Neural progenitor cell (in vitro differentiated cells): ENCODE measurements around the gene ADAMTSL1. TPM values are rescaled to one million over a fixed set of nuclear protein-coding genes. Genes with fewer than 3 reads are reported as not detected.

Source experiments
- DNase-seq: peaks from one replicate; pipeline ENCODE4 v3.0.0-alpha.2; 2016; ENCODE audit warnings: low spot score
- H2AFZ ChIP-seq: fragments of 200-600 bp; sonication (generic); replicated peaks from 2 replicates; pipeline ENCODE4 v1.6.1; 2016; ENCODE audit warnings: antibody characterized with exemption
- H3F3A ChIP-seq: fragments of 200-600 bp; sonication (generic); 2 replicates; pipeline ENCODE4 v1.6.1; 2016; ENCODE audit warnings: antibody characterized with exemption, low read depth
- H3K27ac ChIP-seq: fragments of 200-600 bp; sonication (generic); 2 replicates; pipeline ENCODE4 v1.5.1; 2016; ENCODE audit warnings: mild to moderate bottlenecking
- H3K27me3 ChIP-seq: fragments of 200-600 bp; sonication (generic); 2 replicates; pipeline ENCODE4 v1.6.1; 2016; ENCODE audit warnings: mild to moderate bottlenecking, moderate library complexity
- H3K36me3 ChIP-seq: fragments of 200-600 bp; sonication (generic); 2 replicates; pipeline ENCODE4 v1.5.1; 2016
- H3K4me1 ChIP-seq: fragments of 200-600 bp; sonication (generic); 2 replicates; pipeline ENCODE4 v1.6.1; 2016; ENCODE audit warnings: mixed run types
- H3K4me2 ChIP-seq: fragments of 200-600 bp; sonication (generic); 2 replicates; pipeline ENCODE4 v1.6.1; 2016
- H3K4me3 ChIP-seq: fragments of 200-600 bp; sonication (generic); 2 replicates; pipeline ENCODE4 v1.5.1; 2016
- H3K79me2 ChIP-seq: fragments of 200-600 bp; sonication (generic); 2 replicates; pipeline ENCODE4 v1.6.1; 2016; ENCODE audit warnings: low read depth
- H3K9ac ChIP-seq: fragments of 200-600 bp; sonication (generic); 2 replicates; pipeline ENCODE4 v1.6.1; 2016
- H3K9me3 ChIP-seq: fragments of 200-600 bp; sonication (generic); 2 replicates; pipeline ENCODE4 v1.5.1; 2016; ENCODE audit warnings: low read depth
- H4K20me1 ChIP-seq: fragments of 200-600 bp; sonication (generic); 2 replicates; pipeline ENCODE4 v1.6.1; 2016; ENCODE audit warnings: low read depth
- H3K27ac Mint-ChIP-seq: 3 replicates; pipeline ENCODE4 v1.8.0; 2021; ENCODE audit warnings: mixed read lengths
- H3K27me3 Mint-ChIP-seq: 2 replicates; pipeline ENCODE4 v1.8.0; 2022; ENCODE audit warnings: low read depth, mild to moderate bottlenecking, inconsistent platforms, moderate library complexity, mixed read lengths; ENCODE audit not compliant: insufficient read depth
- H3K36me3 Mint-ChIP-seq: 3 replicates; pipeline ENCODE4 v1.8.0; 2021; ENCODE audit warnings: mixed read lengths
- H3K4me1 Mint-ChIP-seq: 3 replicates; pipeline ENCODE4 v1.8.0; 2021; ENCODE audit warnings: mixed read lengths
- H3K4me3 Mint-ChIP-seq: 3 replicates; pipeline ENCODE4 v1.8.0; 2021; ENCODE audit warnings: mild to moderate bottlenecking, moderate library complexity, mixed read lengths
- H3K9me3 Mint-ChIP-seq: 3 replicates; pipeline ENCODE4 v1.8.0; 2020; ENCODE audit warnings: mixed read lengths
- EZH2 ChIP-seq: fragments of 200-600 bp; sonication (generic); IDR thresholded peaks from 2 replicates; pipeline ENCODE4 v1.6.1; 2017; ENCODE audit warnings: antibody characterized with exemption, mild to moderate bottlenecking, moderate library complexity
- EZH2phosphoT487 ChIP-seq: fragments of 200-600 bp; sonication (generic); IDR thresholded peaks from 2 replicates; pipeline ENCODE4 v1.6.1; 2017; ENCODE audit warnings: antibody characterized with exemption
- total RNA-seq: library from RNA; depleted of rRNA; stranded (reverse); fragments of >200 nt; gene quantifications from 2 replicates; pipeline ENCODE4 v1.2.3, GENCODE V29; 2015; ENCODE audit warnings: low replicate concordance
- TF ChIP-seq, protein P1 (sequence below): fragments of 200-600 bp; sonication (generic); IDR thresholded peaks from 2 replicates; pipeline ENCODE4 v1.5.1; 2017; ENCODE audit warnings: antibody characterized with exemption, mild to moderate bottlenecking

ADAMTSL1 gene
- total RNA-seq, 1 donor from 2014 or later = 0.73 TPM

DNA sequence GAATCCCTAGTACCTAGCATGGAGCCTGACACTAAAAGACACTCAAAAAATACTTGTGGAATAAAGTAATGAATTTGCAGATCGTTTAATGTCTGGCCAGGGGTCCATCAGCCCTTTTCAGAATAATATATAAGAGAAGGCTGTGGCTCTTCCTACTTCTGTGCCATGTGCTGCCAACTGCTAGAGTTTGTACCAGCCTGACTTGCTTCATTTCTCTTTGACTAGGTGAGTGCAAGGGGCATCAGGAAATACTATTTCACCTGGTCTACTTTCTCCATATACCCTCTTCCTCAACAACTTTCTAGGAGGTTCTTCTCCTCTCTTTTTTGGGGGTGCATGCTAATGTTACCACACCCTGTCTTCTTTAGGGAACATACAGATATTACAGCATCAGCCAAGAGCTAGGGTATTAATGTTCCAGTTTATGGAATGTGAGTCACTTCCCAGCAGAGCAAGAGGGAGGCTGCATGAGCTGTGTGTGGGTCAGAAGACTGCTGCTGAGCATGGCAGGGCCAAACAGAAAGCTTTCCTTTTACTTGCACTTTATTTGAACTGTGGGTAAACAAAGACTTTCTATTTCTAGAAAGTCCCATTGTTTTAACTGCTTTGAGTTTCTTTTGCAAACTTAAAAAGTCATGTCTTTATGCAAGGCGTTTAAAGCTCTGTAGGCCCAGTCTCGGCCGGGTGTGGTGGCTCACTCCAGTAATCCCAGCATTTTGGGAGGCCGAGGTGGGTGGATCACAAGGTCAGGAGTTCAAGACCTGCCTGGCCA, 158.9 kb downstream of the ADAMTSL1 start:
- H3K27ac ChIP-seq = no peak overlapping the region
- DNase-seq = no peak
- TF ChIP-seq EZH2 (no peak), EZH2phosphoT487 (no peak)
- TF ChIP-seq, protein P1, sequence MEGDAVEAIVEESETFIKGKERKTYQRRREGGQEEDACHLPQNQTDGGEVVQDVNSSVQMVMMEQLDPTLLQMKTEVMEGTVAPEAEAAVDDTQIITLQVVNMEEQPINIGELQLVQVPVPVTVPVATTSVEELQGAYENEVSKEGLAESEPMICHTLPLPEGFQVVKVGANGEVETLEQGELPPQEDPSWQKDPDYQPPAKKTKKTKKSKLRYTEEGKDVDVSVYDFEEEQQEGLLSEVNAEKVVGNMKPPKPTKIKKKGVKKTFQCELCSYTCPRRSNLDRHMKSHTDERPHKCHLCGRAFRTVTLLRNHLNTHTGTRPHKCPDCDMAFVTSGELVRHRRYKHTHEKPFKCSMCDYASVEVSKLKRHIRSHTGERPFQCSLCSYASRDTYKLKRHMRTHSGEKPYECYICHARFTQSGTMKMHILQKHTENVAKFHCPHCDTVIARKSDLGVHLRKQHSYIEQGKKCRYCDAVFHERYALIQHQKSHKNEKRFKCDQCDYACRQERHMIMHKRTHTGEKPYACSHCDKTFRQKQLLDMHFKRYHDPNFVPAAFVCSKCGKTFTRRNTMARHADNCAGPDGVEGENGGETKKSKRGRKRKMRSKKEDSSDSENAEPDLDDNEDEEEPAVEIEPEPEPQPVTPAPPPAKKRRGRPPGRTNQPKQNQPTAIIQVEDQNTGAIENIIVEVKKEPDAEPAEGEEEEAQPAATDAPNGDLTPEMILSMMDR = no peak
- H3K4me2 ChIP-seq = no peak overlapping the region
- no peak overlapping the region for H3K4me3 ChIP-seq
- no peak overlapping the region for H3K9ac ChIP-seq
- no peaks in the 10 kb centered on the region for H3K4me1 Mint-ChIP-seq
- no peak overlapping the region for H2AFZ ChIP-seq
- H3K36me3 ChIP-seq = no peaks in the 10 kb centered on the region
- no peaks in the 10 kb centered on the region for H3F3A ChIP-seq
- no peaks in the 10 kb centered on the region for H3K27me3 ChIP-seq
- H3K9me3 ChIP-seq = no peaks in the 10 kb centered on the region
- no peaks in the 10 kb centered on the region for H4K20me1 ChIP-seq
- H3K4me1 ChIP-seq = peaks cover 8% of the 10 kb centered on the region
- no peaks in the 10 kb centered on the region for H3K79me2 ChIP-seq
- no peak overlapping the region for H3K27ac Mint-ChIP-seq
- no peaks in the 10 kb centered on the region for H3K36me3 Mint-ChIP-seq
- no peak overlapping the region for H3K4me3 Mint-ChIP-seq
- no peaks in the 10 kb centered on the region for H3K27me3 Mint-ChIP-seq
- H3K9me3 Mint-ChIP-seq = no peaks in the 10 kb centered on the region

DNA sequence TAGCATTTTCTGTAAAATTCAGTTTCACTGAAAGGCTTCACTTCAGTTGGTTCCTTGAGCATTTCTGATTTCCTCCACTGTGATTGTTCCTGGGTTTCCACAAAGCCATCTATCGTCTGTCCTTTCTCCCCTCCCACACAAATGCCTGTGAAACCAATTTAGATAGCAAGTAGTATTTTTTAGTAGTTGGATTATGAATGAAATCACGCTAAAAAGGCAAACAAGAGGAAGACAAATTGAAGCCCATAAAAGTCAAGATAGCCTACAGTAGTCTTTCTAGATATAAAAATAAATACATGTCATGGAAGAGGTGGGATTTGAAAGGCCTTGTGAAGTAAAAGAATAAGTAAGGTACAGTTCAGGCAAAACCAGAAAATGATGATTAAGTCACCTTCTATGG, 162.8 kb downstream of the ADAMTSL1 start:
- Histone ChIP-seq H3K27ac (no peak overlapping the region), H3K79me2 (no peaks in the 10 kb centered on the region), H3K27me3 (no peaks in the 10 kb centered on the region), H3K4me1 (no peaks in the 10 kb centered on the region), H3K4me3 (no peak overlapping the region), H3K4me2 (no peak overlapping the region), H3K36me3 (no peaks in the 10 kb centered on the region), H3F3A (no peaks in the 10 kb centered on the region), H4K20me1 (no peaks in the 10 kb centered on the region), H3K9ac (no peak overlapping the region), H2AFZ (no peak overlapping the region), H3K9me3 (no peaks in the 10 kb centered on the region)
- no peak overlapping the region for H3K27ac Mint-ChIP-seq
- H3K4me1 Mint-ChIP-seq = no peaks in the 10 kb centered on the region
- TF ChIP-seq, protein P1 = no peak
- no peak for TF ChIP-seq EZH2phosphoT487
- no peak for TF ChIP-seq EZH2
- no peaks in the 10 kb centered on the region for H3K36me3 Mint-ChIP-seq
- no peak overlapping the region for H3K4me3 Mint-ChIP-seq
- no peaks in the 10 kb centered on the region for H3K9me3 Mint-ChIP-seq
- no peak for DNase-seq
- H3K27me3 Mint-ChIP-seq = no peaks in the 10 kb centered on the region

DNA sequence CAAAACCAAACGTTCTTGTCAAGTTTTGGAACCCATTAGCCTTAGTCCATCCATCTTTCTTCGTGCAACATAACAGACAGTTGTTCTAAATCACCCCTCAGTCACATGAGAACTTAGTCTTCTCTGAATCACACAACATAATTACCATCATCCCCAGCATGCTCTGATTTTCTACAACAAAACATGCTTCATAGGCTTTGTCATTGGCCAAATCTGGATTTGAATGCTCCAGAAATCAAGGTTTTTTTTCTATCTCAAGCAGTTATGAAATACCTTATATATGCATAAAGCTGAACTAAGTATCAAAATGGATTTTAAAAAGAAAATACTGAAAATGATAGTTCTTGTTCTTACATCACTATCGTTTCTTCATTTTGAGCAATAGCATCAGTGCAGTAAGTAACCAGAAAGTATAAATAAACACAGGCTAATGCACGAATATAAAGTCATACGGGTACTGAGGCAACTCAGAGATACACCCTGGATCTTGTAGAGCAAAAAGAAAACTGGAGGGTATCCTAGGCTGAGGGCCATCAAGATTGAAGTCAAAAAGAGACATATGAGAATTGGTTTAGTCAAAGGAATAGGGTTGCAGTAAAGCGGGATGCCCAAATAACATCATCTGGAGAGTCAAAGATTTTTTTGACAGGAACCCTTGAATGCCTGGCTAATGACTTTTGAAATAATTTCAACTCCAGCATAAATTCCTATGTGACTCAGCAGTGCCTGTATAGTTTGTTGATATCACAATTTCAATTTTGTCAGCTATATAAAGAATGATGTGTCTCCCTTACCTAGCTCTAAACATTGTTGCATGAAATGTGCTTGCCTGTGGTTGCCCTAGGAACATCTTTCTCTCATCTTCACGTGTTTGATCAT, 164.7 kb downstream of the ADAMTSL1 start:
- TF ChIP-seq, protein P1 = no peak
- TF ChIP-seq EZH2 = no peak
- no peak for TF ChIP-seq EZH2phosphoT487
- no peak overlapping the region for H3K27ac ChIP-seq
- no peaks in the 10 kb centered on the region for H3K79me2 ChIP-seq
- no peak overlapping the region for H3K4me2 ChIP-seq
- Mint-ChIP-seq H3K4me1 (no peaks in the 10 kb centered on the region), H3K27me3 (no peaks in the 10 kb centered on the region), H3K4me3 (no peak overlapping the region), H3K27ac (no peak overlapping the region), H3K9me3 (no peaks in the 10 kb centered on the region), H3K36me3 (no peaks in the 10 kb centered on the region)
- H3K4me1 ChIP-seq = no peaks in the 10 kb centered on the region
- H3F3A ChIP-seq = no peaks in the 10 kb centered on the region
- H3K4me3 ChIP-seq = no peak overlapping the region
- no peak overlapping the region for H3K9ac ChIP-seq
- no peaks in the 10 kb centered on the region for H3K9me3 ChIP-seq
- H3K36me3 ChIP-seq = no peaks in the 10 kb centered on the region
- DNase-seq = no peak
- no peaks in the 10 kb centered on the region for H4K20me1 ChIP-seq
- H3K27me3 ChIP-seq = no peaks in the 10 kb centered on the region
- no peak overlapping the region for H2AFZ ChIP-seq
